ENCODE results near the gene ITIH1. TPM values are rescaled to one million over a fixed set of nuclear protein-coding genes. Genes with fewer than 3 reads are reported as not detected.

The ITIH1 gene
- total RNA-seq, 1 donor from 2014 or later: not detected

- no peak overlapping the region for H3K4me3 ChIP-seq (ENCODE audit: low read depth, low read length)
- no peak for TF ChIP-seq CTCF (conservative IDR thresholded peaks at IDR 0.05; ENCODE audit: low read depth, low read length)
- DNase-seq (ENCODE audit: low read depth): no peak
These were observed 38.8 kb downstream of the ITIH1 start for GRCh38 chr3:52816199-52816598.

GRCh38 chr3:52816654-52817053 lies 39.3 kb downstream of the ITIH1 start:
- DNase-seq (ENCODE audit: low read depth): no peak
- TF ChIP-seq CTCF (conservative IDR thresholded peaks at IDR 0.05; ENCODE audit: low read depth, low read length): no peak
- H3K4me3 ChIP-seq (ENCODE audit: low read depth, low read length): no peak overlapping the region

- H3K4me3 ChIP-seq (ENCODE audit: low read depth, low read length): no peak overlapping the region
- no peak for DNase-seq (ENCODE audit: low read depth)
- no peak for TF ChIP-seq CTCF (conservative IDR thresholded peaks at IDR 0.05; ENCODE audit: low read depth, low read length)
These were observed 39.8 kb downstream of the ITIH1 start for GRCh38 chr3:52817221-52817620.

GRCh38 chr3:52817860-52818259 lies 40.5 kb downstream of the ITIH1 start:
- DNase-seq (ENCODE audit: low read depth): no peak
- H3K4me3 ChIP-seq (ENCODE audit: low read depth, low read length): no peak overlapping the region
- TF ChIP-seq CTCF (conservative IDR thresholded peaks at IDR 0.05; ENCODE audit: low read depth, low read length): no peak

GRCh38 chr3:52819936-52820335 lies 42.5 kb downstream of the ITIH1 start:
- no peak for DNase-seq (ENCODE audit: low read depth)
- TF ChIP-seq CTCF (conservative IDR thresholded peaks at IDR 0.05; ENCODE audit: low read depth, low read length): no peak
- H3K4me3 ChIP-seq (ENCODE audit: low read depth, low read length): no peak overlapping the region

GRCh38 chr3:52820736-52821135 lies 43.3 kb downstream of the ITIH1 start:
- no peak for DNase-seq (ENCODE audit: low read depth)
- peak; percentile 66 for TF ChIP-seq CTCF (conservative IDR thresholded peaks at IDR 0.05; ENCODE audit: low read depth, low read length)
- H3K4me3 ChIP-seq (ENCODE audit: low read depth, low read length): no peak overlapping the region

GRCh38 chr3:52822363-52822762 lies 45.0 kb downstream of the ITIH1 start:
- H3K4me3 ChIP-seq (ENCODE audit: low read depth, low read length): no peak overlapping the region
- TF ChIP-seq CTCF (conservative IDR thresholded peaks at IDR 0.05; ENCODE audit: low read depth, low read length): no peak
- no peak for DNase-seq (ENCODE audit: low read depth)
